8988T (cell line): Measurements from ENCODE around the gene PCYOX1L.

Source experiments
- DNase-seq: peaks from one replicate; pipeline ENCODE4 v3.0.0; 2011

The PCYOX1L gene, protein sequence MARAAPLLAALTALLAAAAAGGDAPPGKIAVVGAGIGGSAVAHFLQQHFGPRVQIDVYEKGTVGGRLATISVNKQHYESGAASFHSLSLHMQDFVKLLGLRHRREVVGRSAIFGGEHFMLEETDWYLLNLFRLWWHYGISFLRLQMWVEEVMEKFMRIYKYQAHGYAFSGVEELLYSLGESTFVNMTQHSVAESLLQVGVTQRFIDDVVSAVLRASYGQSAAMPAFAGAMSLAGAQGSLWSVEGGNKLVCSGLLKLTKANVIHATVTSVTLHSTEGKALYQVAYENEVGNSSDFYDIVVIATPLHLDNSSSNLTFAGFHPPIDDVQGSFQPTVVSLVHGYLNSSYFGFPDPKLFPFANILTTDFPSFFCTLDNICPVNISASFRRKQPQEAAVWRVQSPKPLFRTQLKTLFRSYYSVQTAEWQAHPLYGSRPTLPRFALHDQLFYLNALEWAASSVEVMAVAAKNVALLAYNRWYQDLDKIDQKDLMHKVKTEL

GRCh38 chr5:149357370-149358293, at the start of gene PCYOX1L:
TSS of gene PCYOX1L (plus strand) at chr5:149358046. CDS start at chr5:149358069, 23 bp downstream.
- DNase-seq = peak; percentile 76

GRCh38 chr5:149309354-149309753, 48.5 kb upstream of the PCYOX1L start:
- DNase-seq = no peak

- no peak for DNase-seq
Measured at GRCh38 chr5:149310488-149310887, 47.4 kb upstream of the PCYOX1L start.

DNA sequence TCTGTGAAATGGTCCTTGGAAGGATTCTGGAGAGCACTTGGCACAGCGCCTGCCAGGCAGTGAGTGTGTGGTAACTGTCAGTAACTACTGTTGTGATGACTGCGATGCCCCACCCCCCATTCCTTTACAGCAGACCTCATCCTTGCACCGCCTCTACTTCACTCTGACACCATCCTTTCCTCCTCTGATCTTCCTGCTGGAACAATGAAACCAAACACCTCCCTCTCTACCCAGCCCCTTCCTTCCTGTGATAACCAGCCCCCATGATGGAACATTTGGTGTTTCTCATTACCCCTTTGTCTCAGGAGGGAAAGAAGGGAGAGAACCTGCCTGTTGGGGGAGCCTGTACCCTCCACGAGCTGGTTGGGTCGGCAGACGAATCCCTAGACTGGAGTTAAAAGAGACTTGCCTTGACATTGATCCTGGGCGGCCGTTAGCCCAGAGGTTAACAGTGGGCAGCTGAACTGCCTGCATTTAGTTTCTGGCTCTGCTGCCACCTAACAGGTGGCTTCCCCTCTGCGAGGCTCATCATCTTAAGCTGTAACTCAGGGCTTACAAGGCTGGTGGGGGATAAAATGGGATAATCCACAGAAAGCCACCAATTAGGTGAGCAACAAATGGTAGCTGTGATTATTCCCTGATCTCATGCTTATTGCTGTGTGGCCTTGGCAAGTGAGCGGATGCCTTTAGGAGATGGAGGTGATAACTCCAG, 46.7 kb upstream of the PCYOX1L start:
- no peak for DNase-seq

DNA sequence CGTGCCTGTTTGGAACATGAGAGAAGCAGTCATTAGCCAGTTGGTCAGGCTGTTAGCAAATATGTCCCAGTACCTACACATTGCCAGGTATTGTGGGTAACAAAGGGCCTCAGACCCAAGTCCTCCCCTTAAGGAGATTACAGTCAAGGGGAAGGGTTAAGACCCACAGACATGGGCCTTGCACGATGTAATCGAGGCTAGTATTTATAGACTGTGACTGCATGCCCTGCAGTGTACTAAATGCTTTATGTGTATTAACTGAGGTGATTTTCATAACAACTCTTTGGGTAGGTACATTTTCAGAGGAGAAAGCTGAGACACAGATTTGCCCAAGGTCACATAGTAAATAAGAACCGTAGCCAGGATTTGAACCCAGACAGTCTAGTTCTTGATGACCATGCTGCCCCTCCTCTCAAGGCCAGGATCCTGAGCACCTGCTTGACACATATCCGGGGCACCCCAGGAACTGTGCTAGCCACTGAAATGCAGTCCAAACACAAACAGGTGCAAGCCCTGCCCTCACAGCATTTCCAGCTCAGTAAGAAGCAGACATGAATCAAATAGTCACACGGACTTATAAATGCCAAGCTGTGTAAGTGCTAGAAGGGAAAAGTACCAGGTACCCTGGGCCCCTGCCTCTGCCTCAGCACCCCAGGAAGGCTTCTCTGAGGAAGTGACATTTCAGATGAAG, 44.5 kb upstream of the PCYOX1L start:
- DNase-seq = no peak

DNA sequence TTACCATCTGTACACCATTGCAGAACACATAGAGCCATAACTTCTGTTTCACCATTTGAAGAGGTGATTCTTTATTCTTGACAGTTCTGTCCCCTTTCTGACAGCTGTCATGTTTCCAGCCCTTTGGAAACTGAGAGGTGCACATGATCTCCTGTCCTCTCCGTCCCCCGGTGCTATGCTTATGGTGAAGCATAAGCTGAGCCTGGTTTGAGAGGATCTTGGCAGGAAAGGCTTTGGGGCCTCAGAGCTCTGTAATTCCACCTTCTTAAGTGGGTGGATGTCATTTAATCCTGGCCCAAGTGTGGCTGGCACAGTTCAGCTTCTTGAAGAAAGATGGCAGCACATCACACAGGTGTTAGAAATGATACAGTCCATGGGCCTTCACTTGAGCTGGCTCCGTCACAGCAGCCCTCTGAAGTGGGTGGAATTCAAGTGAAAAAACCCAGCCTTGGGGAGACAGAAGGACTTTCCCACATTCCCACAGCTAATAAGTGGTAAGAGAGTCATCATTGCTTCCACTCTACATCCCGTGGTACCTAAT, 43.2 kb upstream of the PCYOX1L start:
- no peak for DNase-seq

- no peak for DNase-seq
Measured at GRCh38 chr5:149315753-149316152, 42.1 kb upstream of the PCYOX1L start.

DNA sequence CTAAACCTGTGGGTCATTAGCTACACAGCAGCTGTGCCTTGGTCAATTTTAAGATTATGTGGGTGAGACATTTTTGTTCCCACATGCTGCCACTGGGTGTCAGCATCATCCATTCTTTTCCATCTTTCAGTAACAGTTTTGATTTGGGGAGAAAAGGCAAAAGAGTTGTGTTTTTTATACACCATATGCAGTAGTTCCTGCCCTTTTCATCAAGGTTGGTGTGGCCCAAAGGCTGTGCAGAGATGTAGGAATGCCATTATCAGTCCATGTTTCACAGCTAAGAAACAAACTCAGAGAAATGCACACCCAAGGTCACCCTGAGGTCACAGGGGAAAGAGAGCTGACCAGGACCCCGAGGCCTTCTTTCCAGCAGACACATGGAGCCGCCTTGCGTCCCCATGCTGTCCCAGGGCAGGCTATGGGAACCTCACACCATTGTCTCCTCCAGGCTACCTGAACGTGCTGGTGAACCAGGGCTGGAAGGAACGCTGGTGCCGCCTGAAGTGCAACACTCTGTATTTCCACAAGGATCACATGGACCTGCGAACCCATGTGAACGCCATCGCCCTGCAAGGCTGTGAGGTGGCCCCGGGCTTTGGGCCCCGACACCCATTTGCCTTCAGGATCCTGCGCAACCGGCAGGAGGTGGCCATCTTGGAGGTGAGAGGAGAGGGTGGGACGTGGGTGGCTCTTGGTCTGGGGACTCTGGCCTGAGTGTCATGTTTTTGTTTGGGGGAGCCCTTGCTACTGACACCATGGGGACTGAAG, 40.4 kb upstream of the PCYOX1L start:
- DNase-seq = peak; percentile 41

- DNase-seq = no peak
Measured at GRCh38 chr5:149319174-149319573, 38.7 kb upstream of the PCYOX1L start.

DNA sequence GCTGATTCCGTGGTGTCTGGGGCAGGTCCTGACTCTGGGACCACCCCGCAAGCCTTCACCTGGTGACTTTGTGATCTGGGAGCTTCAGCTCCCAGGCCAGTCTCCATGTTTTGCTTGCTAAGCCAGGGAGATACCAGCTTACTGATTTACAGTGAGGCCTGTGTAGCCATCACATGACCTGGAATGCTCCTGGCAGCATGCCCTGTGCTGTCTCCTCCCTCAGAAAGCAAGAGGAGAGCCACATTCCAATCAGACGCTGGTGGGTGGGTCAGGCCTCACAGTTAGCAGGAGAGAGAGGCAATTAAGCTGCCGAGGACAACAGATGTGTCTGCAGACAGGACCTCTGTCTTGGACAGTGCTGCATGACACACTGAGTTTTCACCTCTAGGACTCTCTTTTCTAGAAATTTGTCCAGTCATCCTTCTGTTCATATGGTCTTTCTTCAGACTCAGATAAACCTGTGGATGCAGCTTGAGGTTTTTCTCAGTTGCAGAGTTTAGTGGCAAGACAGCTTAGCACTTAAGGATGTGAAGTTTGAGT, 37.0 kb upstream of the PCYOX1L start:
- no peak for DNase-seq

DNA sequence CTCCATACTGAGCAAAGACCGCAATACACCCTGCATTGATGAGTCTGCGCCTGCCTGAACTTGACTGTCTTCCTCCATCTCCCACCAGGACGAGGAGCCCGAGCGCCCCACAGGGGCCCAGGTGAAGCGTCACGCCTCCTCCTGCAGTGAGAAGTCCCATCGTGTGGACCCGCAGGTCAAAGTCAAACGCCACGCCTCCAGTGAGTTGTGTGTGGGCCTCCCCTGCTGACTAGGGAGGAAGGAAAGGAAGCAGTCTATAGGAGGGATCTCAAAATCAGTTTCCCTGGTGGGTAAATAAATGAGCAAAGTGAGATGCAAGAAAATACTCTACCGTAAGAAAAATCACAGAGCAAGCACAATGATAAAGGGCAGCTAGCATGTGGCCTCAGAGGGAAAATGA, 35.3 kb upstream of the PCYOX1L start:
- no peak for DNase-seq

GRCh38 chr5:149323210-149323609, 34.6 kb upstream of the PCYOX1L start:
- DNase-seq = no peak

DNA sequence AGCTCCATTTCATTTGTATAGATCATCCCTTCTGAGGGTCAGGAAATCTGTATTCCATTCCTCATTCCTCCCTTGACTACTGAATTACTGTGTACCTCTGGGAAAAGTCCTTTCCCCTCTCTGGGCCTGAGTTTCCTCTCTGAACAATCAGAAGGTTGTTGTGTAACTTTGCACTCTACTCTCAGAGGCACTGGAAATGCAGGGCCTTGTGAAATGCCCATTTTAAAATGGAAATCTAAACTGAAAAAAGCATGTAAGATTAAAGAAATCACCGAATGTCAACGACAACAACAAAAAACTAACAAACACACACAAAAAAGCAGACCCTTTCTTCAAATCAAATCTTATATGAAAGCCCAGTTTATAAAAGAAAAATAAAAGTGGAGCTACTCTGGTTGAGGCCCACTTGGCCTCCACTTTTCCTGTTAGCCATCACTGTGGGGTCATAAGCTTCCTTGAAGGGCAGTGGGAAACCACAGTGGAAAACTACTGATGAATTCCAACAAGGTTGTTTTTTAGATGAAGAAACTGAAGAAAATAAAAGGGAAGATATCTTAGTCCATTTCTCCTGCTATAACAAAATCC, 34.1 kb upstream of the PCYOX1L start:
- no peak for DNase-seq

- no peak for DNase-seq
Measured at GRCh38 chr5:149324641-149325040, 33.2 kb upstream of the PCYOX1L start.

DNA sequence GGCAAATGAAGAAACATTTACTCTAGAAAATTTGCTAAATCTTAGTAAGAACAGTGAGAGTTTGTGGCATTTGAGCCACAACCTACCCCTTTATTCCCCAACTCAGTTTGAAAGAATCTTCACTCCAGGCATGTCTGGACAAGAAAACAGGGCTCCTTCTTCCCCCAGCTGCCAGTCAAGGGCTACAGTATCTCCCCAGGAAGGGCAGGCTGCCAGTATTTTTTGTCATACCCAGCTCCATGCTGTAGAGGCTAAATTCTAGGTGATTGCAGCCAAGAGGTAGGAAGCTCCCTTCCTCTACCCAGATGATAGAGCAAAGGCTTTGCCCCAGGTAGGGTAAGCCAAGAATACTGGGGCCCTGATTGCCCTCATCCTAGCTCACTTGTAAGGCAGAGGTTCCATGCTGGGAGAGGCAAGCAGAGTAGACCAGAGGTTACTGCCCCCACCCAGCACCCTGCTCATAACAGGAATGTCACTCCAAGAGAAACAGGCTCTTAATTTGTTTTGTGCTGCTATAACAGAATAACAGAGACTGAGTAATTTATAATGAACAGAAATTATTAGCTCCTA, 32.6 kb upstream of the PCYOX1L start:
- DNase-seq = no peak

DNA sequence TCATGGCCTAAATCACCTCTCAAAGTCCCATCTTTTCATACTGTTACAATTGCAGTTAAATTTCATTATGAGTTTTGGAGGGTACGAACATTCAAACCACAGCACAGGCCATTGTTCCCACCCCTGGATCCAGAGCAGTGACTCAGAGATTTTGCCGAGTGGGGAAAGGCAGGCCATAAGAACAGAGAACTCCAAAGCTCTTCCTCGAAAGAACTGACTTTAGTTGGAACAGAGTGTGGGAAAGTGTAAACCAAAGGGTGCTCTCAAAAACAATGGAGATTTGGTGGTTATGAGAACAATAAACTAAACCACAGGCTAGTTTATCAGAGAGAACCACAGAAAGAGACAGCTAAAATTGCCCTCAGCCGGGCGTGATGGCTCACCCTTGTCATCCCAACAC, 32.0 kb upstream of the PCYOX1L start:
- DNase-seq = no peak

GRCh38 chr5:149326611-149327010, 31.2 kb upstream of the PCYOX1L start:
- no peak for DNase-seq

GRCh38 chr5:149328177-149328576, 29.7 kb upstream of the PCYOX1L start:
- no peak for DNase-seq

DNA sequence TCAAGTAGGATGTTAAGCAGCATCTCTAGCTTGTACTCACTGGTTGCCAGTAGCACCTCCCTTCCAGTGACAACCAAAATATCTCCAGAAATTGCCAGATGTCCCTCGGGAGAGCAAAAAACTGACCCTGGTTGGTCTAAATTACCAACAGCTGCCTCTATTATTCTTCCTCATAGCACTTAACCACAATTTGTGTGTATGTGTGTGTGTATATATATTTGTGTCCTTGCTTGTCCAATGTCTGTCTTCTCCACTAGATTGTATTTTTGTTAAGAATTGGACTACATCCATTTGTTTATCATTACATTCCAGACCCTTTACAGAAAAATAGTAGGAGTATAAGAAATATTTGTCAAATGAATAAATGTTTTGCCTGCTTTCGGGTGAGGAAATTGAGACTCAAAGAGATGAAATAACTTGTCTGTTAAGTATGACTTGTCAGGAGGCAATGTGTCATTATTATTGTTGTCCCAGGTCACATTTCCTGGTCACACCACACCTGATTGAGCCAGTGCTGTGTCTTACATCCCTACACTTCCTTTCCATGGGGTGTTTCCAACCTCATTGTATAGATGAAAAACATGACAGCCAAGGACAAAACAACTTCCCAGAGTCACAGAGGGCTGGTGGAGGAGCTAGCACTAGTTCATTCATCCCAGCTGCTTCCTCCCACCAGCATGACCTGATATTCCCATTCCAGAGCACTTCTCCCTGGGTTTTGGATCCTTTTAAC, 24.0 kb upstream of the PCYOX1L start:
- no peak for DNase-seq

GRCh38 chr5:149337736-149338135, 20.1 kb upstream of the PCYOX1L start:
- no peak for DNase-seq
